ENCODE results near the gene FOXO3. TPM values are rescaled to one million over a fixed set of nuclear protein-coding genes. Genes with fewer than 3 reads are reported as not detected.

Gene FOXO3
- total and polyA plus RNA-seq, 2 experiments from 2014 or later: 19.7 to 36.6 TPM

GRCh38 chr6:108630050-108630714 is 69.5 kb downstream of the FOXO3 start:
- Histone ChIP-seq H2AFZ (no peak overlapping the region), H3K9ac (no peak overlapping the region), H3K9me2 (ENCODE audit: insufficient read depth) (no peaks in the 10 kb centered on the region), H3K27me3 (replicated peaks; ENCODE audit: insufficient read depth) (no peaks in the 10 kb centered on the region), H3K27ac (no peak overlapping the region), H4K20me1 (ENCODE audit: insufficient read depth) (peaks cover 26% of the 10 kb centered on the region; the same call in 1 of the 2 replicates), H3F3A (ENCODE audit: insufficient read depth) (peaks cover 14% of the 10 kb centered on the region), H3K36me3 (ENCODE audit: low read depth) (no peaks in the 10 kb centered on the region), H3K4me1 (ENCODE audit: insufficient read depth) (peaks cover 27% of the 10 kb centered on the region; the same call in 1 of the 2 replicates), H3K9me3 (ENCODE audit: low read depth) (no peaks in the 10 kb centered on the region), H3K4me2 (ENCODE audit: unreplicated experiment) (no peak overlapping the region), H3K4me3 (no peak overlapping the region), H3K79me2 (ENCODE audit: insufficient read depth) (peaks cover 100% of the 10 kb centered on the region)
- in situ Hi-C loops (cut with MboI): no loop called here
- 97 to 98% methylated on average over 4 of the region's 4 CpGs for WGBS, 2 experiments (ENCODE audit: low coverage in 1 of 2, low lambda C conversion rate in 2 of 2, missing lambda C conversion rate in 2 of 2)
- no peak for DNase-seq
- TF ChIP-seq EZH2 (IDR thresholded peaks at IDR 0.05; ENCODE audit: insufficient read depth, poor library complexity, severe bottlenecking) (no peak), EZH2phosphoT487 (IDR thresholded peaks at IDR 0.05; ENCODE audit: insufficient read depth, low read depth) (no peak)

- Histone ChIP-seq H3K4me1 (ENCODE audit: insufficient read depth) (peaks cover 27% of the 10 kb centered on the region; the same call in 1 of the 2 replicates), H3K9ac (no peak overlapping the region), H3K79me2 (ENCODE audit: insufficient read depth) (peaks cover 100% of the 10 kb centered on the region), H3F3A (ENCODE audit: insufficient read depth) (peaks cover 4% of the 10 kb centered on the region; the same call in 1 of the 2 replicates), H3K27ac (no peak overlapping the region), H3K36me3 (ENCODE audit: low read depth) (no peaks in the 10 kb centered on the region), H2AFZ (no peak overlapping the region), H3K4me3 (no peak overlapping the region), H4K20me1 (ENCODE audit: insufficient read depth) (peaks cover 21% of the 10 kb centered on the region; the same call in 1 of the 2 replicates), H3K9me3 (ENCODE audit: low read depth) (no peaks in the 10 kb centered on the region), H3K4me2 (ENCODE audit: unreplicated experiment) (no peak overlapping the region), H3K9me2 (ENCODE audit: insufficient read depth) (no peaks in the 10 kb centered on the region), H3K27me3 (replicated peaks; ENCODE audit: insufficient read depth) (no peaks in the 10 kb centered on the region)
- WGBS, 2 experiments (ENCODE audit: low coverage in 1 of 2, low lambda C conversion rate in 2 of 2, missing lambda C conversion rate in 2 of 2): 96 to 97% methylated on average over 5 of the region's 5 CpGs
- in situ Hi-C loops (cut with MboI): no loop called here
- no peak for DNase-seq
- no peak for TF ChIP-seq EZH2 (IDR thresholded peaks at IDR 0.05; ENCODE audit: insufficient read depth, poor library complexity, severe bottlenecking)
- TF ChIP-seq EZH2phosphoT487 (IDR thresholded peaks at IDR 0.05; ENCODE audit: insufficient read depth, low read depth): no peak
These were observed 71.7 kb downstream of the FOXO3 start for GRCh38 chr6:108632441-108632840.

GRCh38 chr6:108633436-108633835 is 72.7 kb downstream of the FOXO3 start:
- peaks cover 100% of the 10 kb centered on the region for H3K79me2 ChIP-seq (ENCODE audit: insufficient read depth)
- no peaks in the 10 kb centered on the region for H3K27me3 ChIP-seq (replicated peaks; ENCODE audit: insufficient read depth)
- in situ Hi-C loops (cut with MboI): no loop called here
- peaks cover 4% of the 10 kb centered on the region; the same call in 1 of the 2 replicates for H3F3A ChIP-seq (ENCODE audit: insufficient read depth)
- no peak overlapping the region for H3K4me3 ChIP-seq
- 68% methylated on average over 1 of the region's 1 CpG for WGBS, 2 experiments (ENCODE audit: low coverage in 1 of 2, low lambda C conversion rate in 2 of 2, missing lambda C conversion rate in 2 of 2)
- 0 out of 2 replicates have a peak, but pooled peaks cover 18% of the 10 kb centered on the region for H3K4me1 ChIP-seq (ENCODE audit: insufficient read depth)
- H4K20me1 ChIP-seq (ENCODE audit: insufficient read depth): peaks cover 21% of the 10 kb centered on the region; the same call in 1 of the 2 replicates
- H3K4me2 ChIP-seq (ENCODE audit: unreplicated experiment): no peak overlapping the region
- no peak overlapping the region for H3K9ac ChIP-seq
- no peak for TF ChIP-seq EZH2 (IDR thresholded peaks at IDR 0.05; ENCODE audit: insufficient read depth, poor library complexity, severe bottlenecking)
- TF ChIP-seq EZH2phosphoT487 (IDR thresholded peaks at IDR 0.05; ENCODE audit: insufficient read depth, low read depth): no peak
- H3K36me3 ChIP-seq (ENCODE audit: low read depth): no peaks in the 10 kb centered on the region
- no peaks in the 10 kb centered on the region for H3K9me3 ChIP-seq (ENCODE audit: low read depth)
- no peaks in the 10 kb centered on the region for H3K9me2 ChIP-seq (ENCODE audit: insufficient read depth)
- no peak overlapping the region for H2AFZ ChIP-seq
- no peak for DNase-seq
- no peak overlapping the region for H3K27ac ChIP-seq

- Histone ChIP-seq H3F3A (ENCODE audit: insufficient read depth) (peaks cover 4% of the 10 kb centered on the region; the same call in 1 of the 2 replicates), H3K79me2 (ENCODE audit: insufficient read depth) (peaks cover 100% of the 10 kb centered on the region), H3K9ac (no peak overlapping the region), H3K9me2 (ENCODE audit: insufficient read depth) (no peaks in the 10 kb centered on the region), H3K27me3 (replicated peaks; ENCODE audit: insufficient read depth) (no peaks in the 10 kb centered on the region), H3K36me3 (ENCODE audit: low read depth) (no peaks in the 10 kb centered on the region), H3K27ac (no peak overlapping the region), H2AFZ (no peak overlapping the region), H3K4me2 (ENCODE audit: unreplicated experiment) (no peak overlapping the region), H3K4me3 (no peak overlapping the region), H3K9me3 (ENCODE audit: low read depth) (no peaks in the 10 kb centered on the region), H4K20me1 (ENCODE audit: insufficient read depth) (peaks cover 20% of the 10 kb centered on the region; the same call in 1 of the 2 replicates), H3K4me1 (ENCODE audit: insufficient read depth) (0 out of 2 replicates have a peak, but pooled peaks cover 2% of the 10 kb centered on the region)
- WGBS, 2 experiments (ENCODE audit: low coverage in 1 of 2, low lambda C conversion rate in 2 of 2, missing lambda C conversion rate in 2 of 2): 97% methylated on average over 6 of the region's 6 CpGs
- TF ChIP-seq EZH2phosphoT487 (IDR thresholded peaks at IDR 0.05; ENCODE audit: insufficient read depth, low read depth) (no peak), EZH2 (IDR thresholded peaks at IDR 0.05; ENCODE audit: insufficient read depth, poor library complexity, severe bottlenecking) (no peak)
- in situ Hi-C loops (cut with MboI): no loop called here
- no peak for DNase-seq
These were observed 74.9 kb downstream of the FOXO3 start for GRCh38 chr6:108635505-108636226.

Data from GM23248 (cell line).